Fibroblast of skin of right quadriceps (primary cell): ENCODE measurements around the gene CREBL2.

Experiments used
- DNase-seq: peaks from one replicate; pipeline ENCODE4 v3.0.0-alpha.2; 2013

The CREBL2 gene

DNA sequence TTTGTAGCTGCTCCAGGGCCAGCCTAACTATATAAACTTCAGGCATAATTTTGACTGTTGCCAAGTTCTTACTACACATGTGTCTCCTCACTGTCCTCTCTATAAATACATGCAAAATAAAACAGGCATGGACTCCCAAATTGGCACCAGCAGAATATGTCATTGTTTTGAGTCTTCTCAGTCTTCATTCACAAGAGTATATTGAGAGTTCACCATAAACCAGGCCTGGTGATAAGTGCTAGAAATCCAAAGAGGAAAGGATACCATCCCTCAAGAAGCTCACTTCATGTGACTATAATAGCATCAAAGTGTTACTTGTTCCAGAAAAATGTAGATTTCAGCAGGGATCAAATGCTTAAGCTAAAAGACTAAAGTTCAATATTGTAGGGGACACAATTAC lies 70.6 kb downstream of the CREBL2 start:
- no peak for DNase-seq

DNA sequence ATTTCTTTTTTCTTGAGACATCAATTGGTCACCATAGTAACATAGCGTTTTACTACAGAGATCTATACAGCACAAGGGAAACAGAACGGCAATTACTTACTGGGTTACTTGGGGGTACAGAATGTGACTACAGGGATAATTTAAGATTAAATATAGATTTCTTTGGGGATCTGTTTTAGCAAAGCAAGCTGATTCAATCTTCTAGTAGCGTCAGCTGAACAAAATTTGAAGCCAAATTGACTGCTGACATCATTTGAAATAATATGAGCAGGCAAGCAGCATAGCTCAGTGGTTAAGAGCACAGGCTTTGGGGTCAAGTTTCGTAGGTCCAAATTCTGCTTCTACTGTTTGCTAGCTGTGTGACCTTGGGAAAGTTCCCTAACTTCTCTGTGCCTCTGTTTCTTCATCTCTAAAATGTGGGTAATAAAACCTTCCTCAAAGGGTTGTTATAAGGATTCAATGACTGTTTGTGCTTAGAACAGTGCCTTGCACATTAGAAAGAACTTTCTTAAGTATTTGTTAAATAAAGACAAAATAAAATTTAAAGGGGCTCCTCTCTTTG lies 71.5 kb downstream of the CREBL2 start:
- DNase-seq = no peak

- no peak for DNase-seq
Observed at GRCh38 chr12:12683725-12684124, 72.0 kb downstream of the CREBL2 start.

GRCh38 chr12:12684375-12685106 lies 72.9 kb downstream of the CREBL2 start:
- peak; percentile 39 for DNase-seq

DNA sequence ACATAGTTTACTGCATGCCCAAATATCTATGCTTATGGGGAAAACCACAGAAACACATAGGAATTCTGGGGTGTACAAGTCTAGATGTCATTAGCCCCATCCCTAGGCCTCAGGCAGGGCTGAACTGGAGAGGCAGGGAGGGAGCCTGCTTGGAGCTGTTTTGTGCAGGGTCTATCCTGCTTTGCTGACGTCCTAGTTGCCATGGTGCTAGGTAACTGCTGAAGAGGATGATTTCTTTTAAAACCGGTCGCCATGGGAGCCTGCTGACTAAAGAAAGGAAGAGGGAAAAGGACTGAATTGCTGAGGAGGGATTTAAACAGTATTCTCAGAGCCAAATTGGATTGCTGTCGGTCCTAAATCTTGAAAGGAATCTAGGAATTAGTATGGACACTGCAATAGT lies 73.6 kb downstream of the CREBL2 start:
- no peak for DNase-seq

DNA sequence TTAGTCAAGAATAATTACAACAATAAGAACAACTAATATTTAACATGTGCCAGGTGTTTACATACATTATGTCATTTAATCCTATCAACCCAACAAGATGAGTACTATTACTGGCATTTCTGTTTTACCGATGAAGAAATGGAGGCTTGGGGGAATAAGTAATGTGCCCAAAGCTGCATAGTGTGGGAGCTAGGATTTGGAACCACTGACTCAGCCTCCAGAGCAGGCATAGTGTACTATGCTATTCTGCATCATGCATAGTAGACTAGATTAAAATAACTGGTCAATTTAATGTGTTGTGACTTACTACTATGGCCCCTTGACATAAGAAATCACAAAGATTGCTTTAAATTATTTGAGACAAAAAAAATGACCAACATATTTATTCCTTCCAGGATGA lies 74.8 kb downstream of the CREBL2 start:
- no peak for DNase-seq

- DNase-seq = peak; percentile 51
Observed at GRCh38 chr12:12686925-12687324, 75.2 kb downstream of the CREBL2 start.

DNA sequence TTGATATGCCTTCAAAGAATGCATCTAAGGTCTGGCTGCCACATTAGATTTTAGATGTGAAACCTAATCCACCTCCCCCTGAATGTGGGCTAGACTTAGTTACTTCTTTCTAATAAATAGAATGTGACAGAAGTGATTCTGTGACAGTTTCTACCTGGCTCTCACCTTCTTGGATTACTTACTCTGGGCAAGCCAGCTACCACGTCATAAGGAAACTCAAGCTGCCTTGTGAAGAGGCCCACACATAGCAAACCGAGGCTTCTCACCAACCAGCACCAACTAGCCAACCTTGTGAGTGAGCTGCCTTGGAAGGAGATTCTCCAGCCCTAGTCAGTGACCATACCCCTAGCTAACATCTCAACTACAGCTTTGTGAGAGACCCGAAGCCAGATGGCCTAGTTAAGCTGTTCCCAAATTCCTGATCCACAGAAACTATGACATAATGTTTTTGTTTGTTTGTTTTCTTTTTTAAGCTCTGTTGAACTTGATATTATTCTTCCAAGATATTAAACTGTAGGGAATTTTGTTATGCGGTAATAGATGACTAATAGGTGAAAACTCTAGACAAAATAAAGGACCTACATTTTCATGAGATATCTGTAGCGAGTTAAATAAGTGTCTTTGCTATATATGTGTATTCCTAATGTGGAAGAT lies 78.1 kb downstream of the CREBL2 start:
- DNase-seq = no peak

- no peak for DNase-seq
Observed at GRCh38 chr12:12691549-12691948, 79.9 kb downstream of the CREBL2 start.

- no peak for DNase-seq
Observed at GRCh38 chr12:12693111-12693671, 81.5 kb downstream of the CREBL2 start.
